ENCODE results near the gene TTR. TPM values are rescaled to one million over a fixed set of nuclear protein-coding genes. Genes with fewer than 3 reads are reported as not detected.

Gene TTR
- total and polyA plus RNA-seq, 3 donors from 2014 or later = 0.63 to 2.8 (median 1.1) TPM

DNA sequence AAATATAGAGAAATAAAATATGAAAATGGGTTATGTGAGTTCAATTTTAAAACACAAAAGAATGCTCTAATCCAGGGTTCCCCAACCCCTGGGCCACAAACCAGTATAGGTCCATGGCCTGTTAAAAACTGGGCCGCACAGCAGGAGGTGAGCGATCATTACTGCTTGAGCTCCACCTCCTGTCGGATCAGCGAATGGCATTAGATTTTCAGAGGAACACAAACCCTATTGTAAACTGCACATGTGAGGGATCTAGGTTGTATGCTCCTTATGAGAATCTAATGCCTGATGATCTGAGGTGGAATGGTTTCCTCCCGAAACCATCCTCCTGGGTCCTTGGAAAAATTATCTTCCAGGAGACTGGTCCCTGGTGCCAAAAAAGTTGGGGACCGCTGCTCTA lies 34.7 kb downstream of the TTR start:
- H3K9me3 ChIP-seq = no peaks in the 10 kb centered on the region
- intact Hi-C loops (cut with DNase I; ENCODE audit: low total_unique reads) = no loop called here
- H3K36me3 ChIP-seq (ENCODE audit: low read depth, missing control alignments) = no peaks in the 10 kb centered on the region
- TF ChIP-seq POLR2A (IDR thresholded peaks at IDR 0.05) = no peak
- TF ChIP-seq, protein P1, sequence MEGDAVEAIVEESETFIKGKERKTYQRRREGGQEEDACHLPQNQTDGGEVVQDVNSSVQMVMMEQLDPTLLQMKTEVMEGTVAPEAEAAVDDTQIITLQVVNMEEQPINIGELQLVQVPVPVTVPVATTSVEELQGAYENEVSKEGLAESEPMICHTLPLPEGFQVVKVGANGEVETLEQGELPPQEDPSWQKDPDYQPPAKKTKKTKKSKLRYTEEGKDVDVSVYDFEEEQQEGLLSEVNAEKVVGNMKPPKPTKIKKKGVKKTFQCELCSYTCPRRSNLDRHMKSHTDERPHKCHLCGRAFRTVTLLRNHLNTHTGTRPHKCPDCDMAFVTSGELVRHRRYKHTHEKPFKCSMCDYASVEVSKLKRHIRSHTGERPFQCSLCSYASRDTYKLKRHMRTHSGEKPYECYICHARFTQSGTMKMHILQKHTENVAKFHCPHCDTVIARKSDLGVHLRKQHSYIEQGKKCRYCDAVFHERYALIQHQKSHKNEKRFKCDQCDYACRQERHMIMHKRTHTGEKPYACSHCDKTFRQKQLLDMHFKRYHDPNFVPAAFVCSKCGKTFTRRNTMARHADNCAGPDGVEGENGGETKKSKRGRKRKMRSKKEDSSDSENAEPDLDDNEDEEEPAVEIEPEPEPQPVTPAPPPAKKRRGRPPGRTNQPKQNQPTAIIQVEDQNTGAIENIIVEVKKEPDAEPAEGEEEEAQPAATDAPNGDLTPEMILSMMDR (IDR thresholded peaks at IDR 0.05) = no peak
- no peaks in the 10 kb centered on the region for H3K4me1 ChIP-seq
- H3K27me3 ChIP-seq = no peaks in the 10 kb centered on the region
- DNase-seq = no peak
- WGBS, 2 donors = 92 to 95% methylated on average over 6 of the region's 6 CpGs
- H3K4me3 ChIP-seq = no peak overlapping the region
- no peak overlapping the region for H3K27ac ChIP-seq

DNA sequence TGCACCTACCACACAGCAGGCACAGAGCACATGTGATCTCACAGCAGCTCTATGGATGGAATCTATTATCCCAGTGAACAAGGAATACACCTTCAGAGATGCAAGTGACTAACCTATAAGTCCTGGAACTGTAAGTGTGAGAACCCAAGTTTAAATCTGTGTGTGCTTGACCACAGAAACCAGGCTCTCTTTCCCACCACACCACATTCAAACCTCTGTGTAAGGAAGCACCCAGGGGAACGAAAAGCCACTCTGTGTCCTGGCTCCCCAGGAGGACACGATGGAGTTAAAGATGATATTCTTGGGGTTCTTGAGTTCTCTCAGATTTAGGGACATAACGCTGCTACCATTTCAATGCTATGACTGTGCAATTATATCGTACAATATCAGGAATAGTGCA lies 38.9 kb downstream of the TTR start:
- 81 to 92% methylated on average over 4 of the region's 4 CpGs for WGBS, 2 donors
- TF ChIP-seq, protein P1 (IDR thresholded peaks at IDR 0.05) = no peak
- TF ChIP-seq POLR2A (IDR thresholded peaks at IDR 0.05) = no peak
- intact Hi-C loops (cut with DNase I; ENCODE audit: low total_unique reads) = no loop called here
- DNase-seq = no peak
- Histone ChIP-seq H3K9me3 (no peaks in the 10 kb centered on the region), H3K36me3 (ENCODE audit: low read depth, missing control alignments) (no peaks in the 10 kb centered on the region), H3K4me1 (no peaks in the 10 kb centered on the region), H3K4me3 (no peak overlapping the region), H3K27ac (no peak overlapping the region), H3K27me3 (no peaks in the 10 kb centered on the region)

DNA sequence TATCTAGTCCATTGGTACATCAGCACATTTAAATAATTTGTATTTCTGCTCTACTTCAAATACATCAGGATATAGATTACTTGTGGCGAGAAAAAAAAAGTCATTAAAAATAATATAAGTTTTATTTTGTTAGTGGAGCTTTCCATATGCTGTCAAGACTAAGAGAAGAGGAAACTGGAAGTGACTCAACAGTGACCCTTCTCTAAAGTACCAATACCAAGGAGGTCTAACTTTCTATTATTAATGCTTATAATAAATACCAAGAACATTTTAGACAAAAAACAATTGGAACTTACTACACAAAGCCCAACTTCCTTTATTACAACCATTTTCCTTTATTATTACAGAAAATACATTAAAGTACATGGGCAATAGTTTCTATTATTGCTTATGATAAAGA lies 39.8 kb downstream of the TTR start:
- no peak overlapping the region for H3K27ac ChIP-seq
- H3K4me1 ChIP-seq = no peaks in the 10 kb centered on the region
- 91 to 94% methylated on average over 1 of the region's 1 CpG for WGBS, 2 donors
- intact Hi-C loops (cut with DNase I; ENCODE audit: low total_unique reads) = no loop called here
- H3K36me3 ChIP-seq (ENCODE audit: low read depth, missing control alignments) = no peaks in the 10 kb centered on the region
- H3K27me3 ChIP-seq = no peaks in the 10 kb centered on the region
- no peak for DNase-seq
- TF ChIP-seq, protein P1 (IDR thresholded peaks at IDR 0.05) = no peak
- no peak for TF ChIP-seq POLR2A (IDR thresholded peaks at IDR 0.05)
- H3K9me3 ChIP-seq = no peaks in the 10 kb centered on the region
- no peak overlapping the region for H3K4me3 ChIP-seq

DNA sequence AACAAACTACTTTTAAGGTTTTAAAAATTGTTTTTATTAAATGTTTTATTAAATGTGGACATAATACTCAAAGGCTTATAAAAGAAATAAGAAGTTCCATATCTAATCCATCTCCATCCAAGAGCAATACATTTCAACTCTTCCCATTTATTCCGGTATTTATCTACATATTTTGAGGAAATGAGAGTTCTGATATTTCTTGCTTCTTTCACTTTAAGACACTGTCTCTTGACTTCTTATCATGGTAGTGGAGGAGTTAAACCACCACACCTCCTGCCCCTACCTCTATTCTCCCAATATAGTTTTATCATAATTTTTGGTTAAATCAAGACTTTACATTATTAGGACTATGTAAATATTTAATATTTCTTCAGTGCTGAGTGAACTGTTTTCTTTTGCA lies 40.7 kb downstream of the TTR start:
- DNase-seq = no peak
- Histone ChIP-seq H3K27ac (no peak overlapping the region), H3K27me3 (no peaks in the 10 kb centered on the region), H3K4me1 (no peaks in the 10 kb centered on the region), H3K36me3 (ENCODE audit: low read depth, missing control alignments) (no peaks in the 10 kb centered on the region), H3K4me3 (no peak overlapping the region), H3K9me3 (no peaks in the 10 kb centered on the region)
- no peak for TF ChIP-seq POLR2A (IDR thresholded peaks at IDR 0.05)
- TF ChIP-seq, protein P1 (IDR thresholded peaks at IDR 0.05) = no peak
- 91 to 93% methylated on average over 1 of the region's 1 CpG for WGBS, 2 donors
- intact Hi-C loops (cut with DNase I; ENCODE audit: low total_unique reads) = no loop called here

Measured in testis (tissue), 3 donors.